HepG2 (cell line): ENCODE results near the gene MAPK10. TPM values are rescaled to one million over a fixed set of nuclear protein-coding genes. Genes with fewer than 3 reads are reported as not detected.

Experiments
- ATAC-seq: fragments of 200-7000 bp; cut with Tn5 transposase; 3 replicates; pipeline ENCODE4 v1.9.1; 2020; ENCODE audit warnings: mild to moderate bottlenecking, moderate library complexity
- BruUV-seq: library from RNA; stranded (reverse); fragments of 400-500 nt; replicated peaks from 2 replicates; lab custom pipeline; 2021; lab: Mats Ljungman, UMichigan
- CTCF ChIA-PET: fragments of 300-600 bp; formaldehyde crosslinking; extraction: SDS; loops from one replicate; lab custom pipeline; 2021; ENCODE audit warnings: low total read pairs, inconsistent platforms, low intra/inter-chr PET ratio; lab: Yijun Ruan, JAX
- POLR2A ChIA-PET: fragments of 350-600 bp; sonication (Branson Sonifier 250); formaldehyde crosslinking; loops from one replicate; lab custom pipeline; 2020; ENCODE audit warnings: antibody characterized with exemption, inconsistent platforms; lab: Yijun Ruan, JAX
- DNase-seq: peaks from one replicate; pipeline ENCODE4 v3.0.0-alpha.2; 2015; ENCODE audit warnings: low spot score
- FAIRE-seq: peaks from 3 replicates; lab custom pipeline; 2011; peaks lifted over from hg19 to GRCh38; lab: Jason Lieb, UNC
- H2AFZ ChIP-seq: one replicate; pipeline ENCODE4 v1.6.1; 2011; ENCODE audit warnings: low read length, inconsistent platforms
- H3K27ac ChIP-seq: fragments of 300-600 bp; 3 replicates; pipeline ENCODE4 v1.8.0; 2011; ENCODE audit warnings: mixed run types, mild to moderate bottlenecking, mixed read lengths, low read length, inconsistent platforms; ENCODE audit not compliant: insufficient read depth; ENCODE audit errors: extremely low read length
- H3K27me3 ChIP-seq, 2 experiments: fragments of 200-600 bp in 1 of 2; 2 replicates in 1 of 2; 3 replicates in 1 of 2; pipeline versions ENCODE4 v1.6.0 to v1.8.0; 2011; ENCODE audit warnings: low read length in 2 of 2, mild to moderate bottlenecking in 2 of 2, moderate library complexity in 2 of 2, inconsistent platforms in 1 of 2; ENCODE audit not compliant: insufficient read depth in 2 of 2, control insufficient read depth in 1 of 2
- H3K36me3 ChIP-seq, 2 experiments: fragments of 200-600 bp in 1 of 2; replicated peaks in 1 of 2; 2 replicates in 1 of 2; 3 replicates in 1 of 2; pipeline versions ENCODE4 v1.5.1 to v1.8.0; 2011; ENCODE audit warnings: low read length in 2 of 2, inconsistent platforms in 1 of 2; ENCODE audit not compliant: insufficient read depth in 2 of 2, control insufficient read depth in 1 of 2
- H3K4me1 ChIP-seq: 2 replicates; pipeline ENCODE4 v1.5.1; 2012; ENCODE audit warnings: low read length, inconsistent platforms; ENCODE audit not compliant: insufficient read depth
- H3K4me2 ChIP-seq: 2 replicates; pipeline ENCODE4 v1.6.0; 2011; ENCODE audit warnings: low read depth, low read length, inconsistent platforms
- H3K4me3 ChIP-seq, 3 experiments: fragments of 200-600 bp in 1 of 3; sonication (generic), shearing (Covaris generic) in 1 of 3; replicated peaks in 1 of 3; 2 replicates each; pipeline ENCODE4 v1.5.1; 2011 to 2016; ENCODE audit warnings: low read length in 3 of 3, inconsistent platforms in 2 of 3, low read depth in 2 of 3, mild to moderate bottlenecking in 2 of 3, control low read depth in 1 of 3, mixed read lengths in 1 of 3; ENCODE audit not compliant: insufficient read depth in 1 of 3
- H3K79me2 ChIP-seq: one replicate; pipeline ENCODE4 v1.6.1; 2011; ENCODE audit warnings: low read length, inconsistent platforms; ENCODE audit not compliant: insufficient read depth
- H3K9ac ChIP-seq: 2 replicates; pipeline ENCODE4 v1.6.0; 2011; ENCODE audit warnings: mild to moderate bottlenecking, low read depth, low read length, inconsistent platforms; ENCODE audit not compliant: insufficient read depth
- H3K9me3 ChIP-seq: 2 replicates; pipeline ENCODE4 v1.5.1; 2012; ENCODE audit warnings: mild to moderate bottlenecking, low read length
- H4K20me1 ChIP-seq: 2 replicates; pipeline ENCODE4 v1.6.0; 2011; ENCODE audit warnings: inconsistent platforms, mild to moderate bottlenecking, low read length, moderate library complexity; ENCODE audit not compliant: insufficient read depth
- BORCS8-MEF2B ChIP-seq: sonication (generic); formaldehyde crosslinking; IDR thresholded peaks from 2 replicates; pipeline ENCODE4 v1.8.0; 2022; ENCODE audit warnings: mild to moderate bottlenecking, missing genetic modification reagents
- CREM ChIP-seq, 2 experiments: sonication (generic) in 1 of 2; formaldehyde crosslinking in 1 of 2; IDR thresholded peaks; 2 replicates each; pipeline versions ENCODE4 v1.4.0 to v1.6.1; 2016 to 2020; ENCODE audit warnings: antibody characterized with exemption in 1 of 2, mild to moderate bottlenecking in 1 of 2, missing genetic modification reagents in 1 of 2
- GATAD2A ChIP-seq: IDR thresholded peaks from 2 replicates; pipeline ENCODE4 v1.6.1; 2016
- KMT2B ChIP-seq: IDR thresholded peaks from 2 replicates; pipeline ENCODE4 v1.6.1; 2016; ENCODE audit warnings: missing genetic modification reagents, missing compliant biosample characterization
- MYPOP ChIP-seq: sonication (generic); formaldehyde crosslinking; IDR thresholded peaks from 2 replicates; pipeline ENCODE4 v1.8.1; 2023; ENCODE audit warnings: mild to moderate bottlenecking, moderate library complexity, missing genetic modification reagents
- NBN ChIP-seq: fragments of 450-650 bp; conservative IDR thresholded peaks from 2 replicates; pipeline ENCODE4 v1.6.1; 2017
- RFXAP ChIP-seq: sonication (generic); formaldehyde crosslinking; IDR thresholded peaks from 2 replicates; pipeline ENCODE4 v1.4.0; 2020; ENCODE audit warnings: missing genetic modification reagents, borderline replicate concordance
- SOX5 ChIP-seq: IDR thresholded peaks from 2 replicates; pipeline ENCODE4 v1.6.1; 2016; ENCODE audit warnings: borderline replicate concordance
- SRSF9 ChIP-seq: fragments of 200-400 bp; formaldehyde crosslinking; IDR thresholded peaks from 2 replicates; pipeline ENCODE4 v1.6.1; 2018; ENCODE audit warnings: borderline replicate concordance, mild to moderate bottlenecking, low read depth, low read length; ENCODE audit not compliant: insufficient read depth, poor library complexity, severe bottlenecking
- ZKSCAN8 ChIP-seq: IDR thresholded peaks from 2 replicates; pipeline ENCODE4 v1.6.1; 2016; ENCODE audit warnings: borderline replicate concordance, missing genetic modification reagents, missing compliant biosample characterization
- ZNF124 ChIP-seq: sonication (generic); formaldehyde crosslinking; IDR thresholded peaks from 2 replicates; pipeline ENCODE4 v1.4.0; 2020; ENCODE audit warnings: missing genetic modification reagents
- ZNF33B ChIP-seq: sonication (generic); formaldehyde crosslinking; IDR thresholded peaks from 2 replicates; pipeline ENCODE4 v1.5.1; 2020; ENCODE audit warnings: mild to moderate bottlenecking, missing genetic modification reagents
- ZNF563 ChIP-seq: sonication (generic); formaldehyde crosslinking; IDR thresholded peaks from 2 replicates; pipeline ENCODE4 v1.8.0; 2022; ENCODE audit warnings: mild to moderate bottlenecking, moderate library complexity, missing genetic modification reagents
- ZNF589 ChIP-seq: sonication (generic); formaldehyde crosslinking; conservative IDR thresholded peaks from 2 replicates; pipeline ENCODE4 v1.8.0; 2022; ENCODE audit warnings: mild to moderate bottlenecking, moderate library complexity, missing genetic modification reagents
- ZNF790 ChIP-seq: sonication (generic); formaldehyde crosslinking; IDR thresholded peaks from 2 replicates; pipeline ENCODE4 v1.8.0; 2022; ENCODE audit warnings: missing genetic modification reagents, mild to moderate bottlenecking, borderline replicate concordance
- WGBS: methylation state at CpG from one replicate; pipeline ENCODE4 v1.1.6; 2017; ENCODE audit warnings: low lambda C conversion rate; 5-methylcytosine and 5-hydroxymethylcytosine counted together
- in situ Hi-C: cut with HindIII; loops from 2 replicates; pipeline ENCODE4 v1.10.0; 2017; ENCODE audit warnings: low pct_unique_long_range_greater_than_20kb; ENCODE audit not compliant: extremely low pct_ligation_motif_present
- intact Hi-C: fragments of 100-400 bp; cut with micrococcal nuclease; formaldehyde crosslinking; loops from one replicate; pipeline ENCODE4 v1.10.0; 2022; ENCODE audit not compliant: unreplicated experiment
- polyA plus RNA-seq, 8 experiments: library from polyadenylated mRNA; depleted of rRNA in 3 of 8; stranded (reverse) in 7 of 8; unstranded in 1 of 8; fragments of >200 nt; fragmentation: Illumina TruSeq in 4 of 8; extraction: Trizol in 4 of 8; gene quantifications; 2 replicates each; pipeline versions ENCODE4 v1.2.1 to v1.2.3, GENCODE V29; 2011 to 2016; ENCODE audit warnings: low read depth in 4 of 8, missing spikeins in 1 of 8, mixed read lengths in 1 of 8; ENCODE audit not compliant: insufficient read depth in 1 of 8
- total RNA-seq, 5 experiments: library from RNA; depleted of rRNA; stranded (reverse); fragments of >200 nt; fragmentation: Illumina TruSeq; extraction: Trizol; gene quantifications; 2 replicates each; pipeline ENCODE4 v1.2.3, GENCODE V29; 2016; ENCODE audit warnings: low read depth in 1 of 5
- TF ChIP-seq, protein P1 (sequence below): sonication (generic); formaldehyde crosslinking; IDR thresholded peaks from 2 replicates; pipeline ENCODE4 v1.5.0; 2020; ENCODE audit warnings: missing genetic modification reagents
- TF ChIP-seq, protein P2 (sequence below): sonication (generic); formaldehyde crosslinking; IDR thresholded peaks from 2 replicates; pipeline ENCODE4 v1.4.0; 2020; ENCODE audit warnings: low read depth, mild to moderate bottlenecking, missing genetic modification reagents

Gene MAPK10
- total and polyA plus RNA-seq, 2 of the 13 experiments (the other 11 are each of a cell fraction or from before 2014, with no cell fraction given), result not detected

DNA sequence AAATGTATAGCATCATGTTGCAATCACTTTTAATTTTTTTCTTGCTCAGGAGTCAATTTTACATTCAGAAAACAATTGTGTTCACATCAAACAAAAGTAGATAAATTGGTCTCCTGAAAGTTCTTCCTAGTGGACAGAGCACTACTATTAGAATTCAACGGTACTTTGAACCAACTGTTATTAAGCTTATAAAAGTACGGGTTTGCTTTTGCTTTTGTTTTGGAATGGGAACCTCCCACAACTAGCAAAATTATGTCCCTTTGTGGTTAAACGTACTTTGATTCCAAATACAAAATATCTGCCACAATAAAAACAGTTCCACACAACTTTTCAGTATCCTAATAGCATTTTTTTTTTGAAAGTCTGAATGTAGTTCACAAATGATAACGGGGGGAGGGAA, 8.6 kb upstream of the MAPK10 start:
- no peak for ATAC-seq
- no peak for DNase-seq
- Histone ChIP-seq H3K9ac (no peak overlapping the region), H2AFZ (no peak overlapping the region), H3K4me3 (no peak overlapping the region), H3K9me3 (no peaks in the 10 kb centered on the region), H3K4me2 (no peak overlapping the region), H3K4me1 (no peaks in the 10 kb centered on the region), H3K79me2 (no peaks in the 10 kb centered on the region), H3K27ac (no peak overlapping the region), H4K20me1 (no peaks in the 10 kb centered on the region), H3K27me3 (no peaks in the 10 kb centered on the region; a peak in 1 of 5 replicates), H3K36me3 (no peaks in the 10 kb centered on the region)
- 1% methylated on average over 4 of the region's 4 CpGs for WGBS
- no peak for FAIRE-seq
- ChIA-PET POLR2A (no interaction called here), CTCF (no interaction called here)
- no TSS peak for BruUV-seq
- in situ Hi-C loops, result no loop called here
- intact Hi-C loops, result no loop called here
- TF ChIP-seq ZNF589 (CRISPR knock-in tag) (no peak), BORCS8-MEF2B (CRISPR knock-in tag) (no peak), RFXAP (no peak), KMT2B (CRISPR knock-in tag) (no peak), SOX5 (CRISPR knock-in tag) (no peak)
- TF ChIP-seq, protein P1, sequence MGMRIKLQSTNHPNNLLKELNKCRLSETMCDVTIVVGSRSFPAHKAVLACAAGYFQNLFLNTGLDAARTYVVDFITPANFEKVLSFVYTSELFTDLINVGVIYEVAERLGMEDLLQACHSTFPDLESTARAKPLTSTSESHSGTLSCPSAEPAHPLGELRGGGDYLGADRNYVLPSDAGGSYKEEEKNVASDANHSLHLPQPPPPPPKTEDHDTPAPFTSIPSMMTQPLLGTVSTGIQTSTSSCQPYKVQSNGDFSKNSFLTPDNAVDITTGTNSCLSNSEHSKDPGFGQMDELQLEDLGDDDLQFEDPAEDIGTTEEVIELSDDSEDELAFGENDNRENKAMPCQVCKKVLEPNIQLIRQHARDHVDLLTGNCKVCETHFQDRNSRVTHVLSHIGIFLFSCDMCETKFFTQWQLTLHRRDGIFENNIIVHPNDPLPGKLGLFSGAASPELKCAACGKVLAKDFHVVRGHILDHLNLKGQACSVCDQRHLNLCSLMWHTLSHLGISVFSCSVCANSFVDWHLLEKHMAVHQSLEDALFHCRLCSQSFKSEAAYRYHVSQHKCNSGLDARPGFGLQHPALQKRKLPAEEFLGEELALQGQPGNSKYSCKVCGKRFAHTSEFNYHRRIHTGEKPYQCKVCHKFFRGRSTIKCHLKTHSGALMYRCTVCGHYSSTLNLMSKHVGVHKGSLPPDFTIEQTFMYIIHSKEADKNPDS (CRISPR knock-in tag), result no peak

- no peak for FAIRE-seq
- no peak for TF ChIP-seq ZKSCAN8 (CRISPR knock-in tag)
- no peak for TF ChIP-seq ZNF124 (CRISPR knock-in tag)
- no peak for TF ChIP-seq ZNF790
- no peak for TF ChIP-seq GATAD2A (CRISPR knock-in tag)
- TF ChIP-seq, protein P2, sequence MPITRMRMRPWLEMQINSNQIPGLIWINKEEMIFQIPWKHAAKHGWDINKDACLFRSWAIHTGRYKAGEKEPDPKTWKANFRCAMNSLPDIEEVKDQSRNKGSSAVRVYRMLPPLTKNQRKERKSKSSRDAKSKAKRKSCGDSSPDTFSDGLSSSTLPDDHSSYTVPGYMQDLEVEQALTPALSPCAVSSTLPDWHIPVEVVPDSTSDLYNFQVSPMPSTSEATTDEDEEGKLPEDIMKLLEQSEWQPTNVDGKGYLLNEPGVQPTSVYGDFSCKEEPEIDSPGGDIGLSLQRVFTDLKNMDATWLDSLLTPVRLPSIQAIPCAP, result no peak
- no peak for TF ChIP-seq SRSF9
- no peak for TF ChIP-seq NBN
- TF ChIP-seq ZNF563 (CRISPR knock-in tag), result no peak
- TF ChIP-seq ZNF33B (CRISPR knock-in tag), result no peak
- TF ChIP-seq MYPOP (CRISPR knock-in tag), result no peak
- TF ChIP-seq CREM (IDR thresholded peaks at IDR 0.05), result no peak
- TF ChIP-seq CREM (CRISPR knock-in tag; IDR thresholded peaks at IDR 0.05), result no peak
These were observed 7.7 kb upstream of the MAPK10 start for GRCh38 chr4:86367577-86367976.

More at GRCh38 chr4:86367577-86367976, 7.7 kb upstream of the MAPK10 start:
- no peaks in the 10 kb centered on the region for H3K79me2 ChIP-seq
- H3K9ac ChIP-seq, result no peak overlapping the region
- in situ Hi-C loops, result no loop called here
- no peaks in the 10 kb centered on the region for H3K36me3 ChIP-seq
- POLR2A ChIA-PET, result no interaction called here
- no peak for DNase-seq
- H3K27me3 ChIP-seq, result no peaks in the 10 kb centered on the region; a peak in 1 of 5 replicates
- CTCF ChIA-PET, result no interaction called here
- H2AFZ ChIP-seq, result no peak overlapping the region
- no peak overlapping the region for H3K27ac ChIP-seq
- no peaks in the 10 kb centered on the region for H3K9me3 ChIP-seq
- H4K20me1 ChIP-seq, result no peaks in the 10 kb centered on the region
- ATAC-seq, result no peak
- H3K4me3 ChIP-seq, result no peak overlapping the region
- intact Hi-C loops, result no loop called here
- H3K4me1 ChIP-seq, result no peaks in the 10 kb centered on the region
- WGBS, result 0% methylated on average over 1 of the region's 1 CpG
- no TSS peak for BruUV-seq
- no peak overlapping the region for H3K4me2 ChIP-seq
